Endothelial cell of umbilical vein (primary cell): Measurements from ENCODE around the gene NRDC. TPM values are rescaled to one million over a fixed set of nuclear protein-coding genes. Genes with fewer than 3 reads are reported as not detected.

Source experiments
- BruUV-seq: library from RNA; stranded (reverse); fragments of 400-500 nt; replicated peaks from 2 replicates; lab custom pipeline; 2021; lab: Mats Ljungman, UMichigan
- CTCF ChIA-PET: fragments of 300-600, 350-600 bp; sonication (Branson Sonifier 250); formaldehyde crosslinking; loops from one replicate; lab custom pipeline; 2021; ENCODE audit warnings: antibody characterized with exemption, inconsistent platforms; lab: Charles Lee
- POLR2A ChIA-PET: fragments of 300-600, 350-600 bp; sonication (Branson Sonifier 250); formaldehyde crosslinking; loops from one replicate; lab custom pipeline; 2021; ENCODE audit warnings: antibody characterized with exemption, inconsistent platforms; lab: Charles Lee
- DNase-seq: peaks from one replicate; pipeline ENCODE4 v3.0.0-alpha.2; 2011; ENCODE audit warnings: low read depth, low spot score
- FAIRE-seq: peaks from 2 replicates; lab custom pipeline; 2011; peaks lifted over from hg19 to GRCh38; lab: Jason Lieb, UNC
- H2AFZ ChIP-seq: 2 replicates; pipeline ENCODE4 v1.6.0; 2012; ENCODE audit warnings: low read depth, low read length, control low read depth, inconsistent platforms
- H3K27ac ChIP-seq: 2 replicates; pipeline ENCODE4 v1.5.1; 2011; ENCODE audit warnings: low read depth, mild to moderate bottlenecking, control low read depth, low read length, moderate library complexity; ENCODE audit not compliant: insufficient read depth
- H3K27me3 ChIP-seq, 2 experiments: 2 replicates each; pipeline versions ENCODE4 v1.6.0 to v1.6.1; 2011; ENCODE audit warnings: low read length in 2 of 2, mixed read lengths in 1 of 2; ENCODE audit not compliant: control insufficient read depth in 2 of 2, insufficient read depth in 2 of 2
- H3K36me3 ChIP-seq, 2 experiments: 2 replicates in 1 of 2; 3 replicates in 1 of 2; pipeline ENCODE4 v1.5.1; 2011; ENCODE audit warnings: low read length in 2 of 2, mild to moderate bottlenecking in 1 of 2, moderate library complexity in 1 of 2; ENCODE audit not compliant: control insufficient read depth in 2 of 2, insufficient read depth in 2 of 2; ENCODE audit errors: extremely low read depth in 1 of 2
- H3K4me1 ChIP-seq: 3 replicates; pipeline ENCODE4 v1.5.1; 2011; ENCODE audit warnings: mild to moderate bottlenecking, low read length; ENCODE audit not compliant: control insufficient read depth, insufficient read depth; ENCODE audit errors: extremely low read depth
- H3K4me2 ChIP-seq: 2 replicates; pipeline ENCODE4 v1.6.1; 2011; ENCODE audit warnings: low read length, control low read depth, mixed read lengths; ENCODE audit not compliant: insufficient read depth
- H3K4me3 ChIP-seq, 3 experiments: fragments of 200-600 bp in 1 of 3; sonication (generic), shearing (Covaris generic) in 1 of 3; replicated peaks in 1 of 3; 2 replicates each; pipeline ENCODE4 v1.5.1; 2011 to 2016; ENCODE audit warnings: control low read depth in 3 of 3, low read length in 3 of 3, mild to moderate bottlenecking in 2 of 3, inconsistent platforms in 1 of 3, low read depth in 1 of 3, moderate library complexity in 1 of 3; ENCODE audit not compliant: insufficient read depth in 1 of 3
- H3K79me2 ChIP-seq: 2 replicates; pipeline ENCODE4 v1.6.0; 2012; ENCODE audit warnings: low read length, inconsistent platforms; ENCODE audit not compliant: control insufficient read depth, insufficient read depth
- H3K9ac ChIP-seq: replicated peaks from 2 replicates; pipeline ENCODE3; 2011; ENCODE audit warnings: low read length, control low read depth; ENCODE audit not compliant: insufficient read depth; ENCODE audit errors: extremely low read depth
- H3K9me1 ChIP-seq: replicated peaks from 3 replicates; pipeline ENCODE4 v1.6.0; 2011; ENCODE audit warnings: mild to moderate bottlenecking, low read length; ENCODE audit not compliant: control insufficient read depth, insufficient read depth; ENCODE audit errors: extremely low read depth
- H3K9me3 ChIP-seq: replicated peaks from 2 replicates; pipeline ENCODE4 v1.5.1; 2012; ENCODE audit warnings: low read length, inconsistent platforms; ENCODE audit not compliant: control insufficient read depth, insufficient read depth
- H4K20me1 ChIP-seq: replicated peaks from 2 replicates; pipeline ENCODE3; 2011; ENCODE audit warnings: mild to moderate bottlenecking, low read length; ENCODE audit not compliant: control insufficient read depth, insufficient read depth; ENCODE audit errors: extremely low read depth
- CTCF ChIP-seq, 2 donors: IDR thresholded peaks; 1 replicate in 1 of 2; 2 replicates in 1 of 2; pipeline ENCODE4 v1.5.1; 2011; ENCODE audit warnings: low read length in 2 of 2, mild to moderate bottlenecking in 2 of 2, moderate library complexity in 2 of 2, control low read depth in 1 of 2, inconsistent platforms in 1 of 2, low read depth in 1 of 2; ENCODE audit not compliant: insufficient read depth in 1 of 2; ENCODE audit errors: extremely low read depth in 1 of 2
- EZH2 ChIP-seq: IDR thresholded peaks from 2 replicates; pipeline ENCODE4 v1.6.1; 2012; ENCODE audit warnings: borderline replicate concordance, low read depth, mild to moderate bottlenecking, moderate library complexity, low read length, inconsistent platforms; ENCODE audit not compliant: severe bottlenecking
- FOS ChIP-seq: IDR thresholded peaks from 2 replicates; pipeline ENCODE4 v1.6.1; 2011; ENCODE audit warnings: mild to moderate bottlenecking, low read length, moderate library complexity, borderline replicate concordance; ENCODE audit not compliant: insufficient read depth
- GATA2 ChIP-seq: IDR thresholded peaks from 2 replicates; pipeline ENCODE4 v1.7.0; 2011; ENCODE audit warnings: low read depth, mild to moderate bottlenecking, moderate library complexity, mixed read lengths, low read length; ENCODE audit not compliant: insufficient read length, insufficient read depth
- JUN ChIP-seq: IDR thresholded peaks from 2 replicates; pipeline ENCODE4 v1.6.1; 2011; ENCODE audit warnings: borderline replicate concordance, low read depth; ENCODE audit not compliant: insufficient read length, insufficient read depth
- MAX ChIP-seq: IDR thresholded peaks from 2 replicates; pipeline ENCODE4 v1.6.1; 2011; ENCODE audit not compliant: insufficient read depth, insufficient read length
- MYC ChIP-seq: IDR thresholded peaks from one replicate; pipeline ENCODE4 v1.6.1; 2011; ENCODE audit warnings: mild to moderate bottlenecking, low read depth, low read length
- POLR2A ChIP-seq: IDR thresholded peaks from 2 replicates; pipeline ENCODE4 v1.6.1; 2012; ENCODE audit warnings: low read depth, mild to moderate bottlenecking, control low read depth, low read length
- POLR2AphosphoS5 ChIP-seq: IDR thresholded peaks from 2 replicates; pipeline ENCODE4 v1.6.1; 2012; ENCODE audit warnings: low read depth, mild to moderate bottlenecking, control low read depth, low read length, moderate library complexity; ENCODE audit not compliant: insufficient read depth
- dilution Hi-C: fragments of 300-500 bp; cut with MboI; formaldehyde crosslinking; loops from one replicate; pipeline ENCODE4 v1.15.0; 2019; ENCODE audit warnings: low sequenced_read_pairs; ENCODE audit not compliant: extremely low pct_ligation_motif_present
- intact Hi-C: fragments of 100-400 bp; cut with micrococcal nuclease; formaldehyde crosslinking; loops from one replicate; pipeline ENCODE4 v1.10.0; 2022
- polyA plus RNA-seq, 4 experiments: library from polyadenylated mRNA; depleted of rRNA in 3 of 4; stranded (reverse) in 3 of 4; unstranded in 1 of 4; fragments of >200 nt; gene quantifications; 2 replicates each; pipeline versions ENCODE4 v1.2.1 to v1.2.3, GENCODE V29; 2011 to 2012; ENCODE audit warnings: missing spikeins in 1 of 4
- total RNA-seq: library from RNA; stranded (reverse); gene quantifications from 2 replicates; pipeline ENCODE4 v1.2.3, GENCODE V29; 2021

The NRDC gene
- total and polyA plus RNA-seq, 2 donors (not counting 3 experiments of a cell fraction or from before 2014, with no cell fraction given) = 41.8 to 146 TPM

GRCh38 chr1:51877434-51878307 is 856 bp downstream of the NRDC start:
- Histone ChIP-seq H3K79me2 (peaks cover 53% of the 10 kb centered on the region), H3K36me3 (no peaks in the 10 kb centered on the region), H4K20me1 (peaks cover 3% of the 10 kb centered on the region), H3K4me3 (peak overlapping the region; percentile 89 to 94 (median 94)), H3K27ac (peak overlapping the region; percentile 97), H3K4me2 (peak overlapping the region; percentile 81), H3K4me1 (peaks cover 24% of the 10 kb centered on the region), H2AFZ (peak overlapping the region; percentile 85), H3K9ac (peak overlapping the region; percentile 96), H3K27me3 (no peaks in the 10 kb centered on the region), H3K9me3 (no peaks in the 10 kb centered on the region), H3K9me1 (no peaks in the 10 kb centered on the region)
- DNase-seq (peak; percentile 67), FAIRE-seq (no peak)
- CTCF ChIA-PET = interaction anchor here (3.1 kb wide), 1 partner anchor 20 kb away, joined by 14 read pairs; no protein-coding TSS in a partner anchor
- BruUV-seq = TSS peak; percentile 27
- POLR2A ChIA-PET = no interaction called here
- intact Hi-C loops (loop anchor here (1.0 to 5.0 kb wide), 2 partner anchors 20 to 490 kb away; partner anchors contain the start of gene CC2D1B), dilution Hi-C loops (no loop called here)
- no peak for TF ChIP-seq JUN
- no peak for TF ChIP-seq CTCF (IDR thresholded peaks at IDR 0.05; ENCODE audit: extremely low read depth in 1 of 2, insufficient read depth in 1 of 2, low read depth in 1 of 2, low read length in 2 of 2)
- no peak for TF ChIP-seq MYC
- no peak for TF ChIP-seq POLR2A
- no peak for TF ChIP-seq MAX
- TF ChIP-seq FOS = no peak
- no peak for TF ChIP-seq POLR2AphosphoS5
- no peak for TF ChIP-seq GATA2
- no peak for TF ChIP-seq EZH2
